ENCODE data around the gene UNC5A. TPM values are rescaled to one million over a fixed set of nuclear protein-coding genes. Genes with fewer than 3 reads are reported as not detected.

UNC5A gene
- total RNA-seq, 1 donor from 2014 or later = 0.41 TPM

GRCh38 chr5:176800024-176800423, 10.3 kb upstream of the UNC5A start:
- DNase-seq = no peak

DNA sequence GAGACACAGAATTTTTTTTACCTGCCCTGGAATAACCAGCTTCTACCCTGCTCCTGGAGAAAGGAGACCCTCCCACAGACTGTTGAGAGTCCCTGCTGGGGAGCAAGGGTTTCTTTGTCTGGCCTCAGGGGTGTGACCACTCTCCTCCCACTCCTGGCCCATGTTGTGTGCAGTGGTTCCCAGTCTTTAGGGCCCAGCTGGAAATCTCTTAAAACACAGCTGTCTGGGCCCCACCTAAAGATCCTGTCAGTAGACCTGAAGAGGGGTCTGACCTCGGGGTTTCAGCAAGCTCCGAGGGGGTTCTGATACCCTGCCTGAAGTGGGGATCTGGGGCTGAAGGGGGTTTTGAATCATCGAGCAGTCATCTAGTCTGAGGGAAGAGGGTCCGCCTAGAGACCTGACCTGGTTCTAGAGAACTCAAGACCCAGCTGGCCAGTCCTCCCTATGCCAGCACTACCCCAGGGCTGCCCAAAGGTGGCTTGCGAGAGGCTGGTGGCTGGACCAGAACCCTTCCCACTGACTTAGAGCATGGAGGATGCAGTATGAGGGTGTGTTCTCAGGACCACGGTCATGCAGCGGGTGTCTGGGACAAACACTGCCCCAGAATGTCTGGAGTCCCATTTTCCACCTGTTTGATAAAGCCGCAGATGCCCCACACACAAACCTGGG, 8.1 kb upstream of the UNC5A start:
- no peak for DNase-seq

GRCh38 chr5:176803068-176803942, 7.1 kb upstream of the UNC5A start:
- DNase-seq = no peak

DNA sequence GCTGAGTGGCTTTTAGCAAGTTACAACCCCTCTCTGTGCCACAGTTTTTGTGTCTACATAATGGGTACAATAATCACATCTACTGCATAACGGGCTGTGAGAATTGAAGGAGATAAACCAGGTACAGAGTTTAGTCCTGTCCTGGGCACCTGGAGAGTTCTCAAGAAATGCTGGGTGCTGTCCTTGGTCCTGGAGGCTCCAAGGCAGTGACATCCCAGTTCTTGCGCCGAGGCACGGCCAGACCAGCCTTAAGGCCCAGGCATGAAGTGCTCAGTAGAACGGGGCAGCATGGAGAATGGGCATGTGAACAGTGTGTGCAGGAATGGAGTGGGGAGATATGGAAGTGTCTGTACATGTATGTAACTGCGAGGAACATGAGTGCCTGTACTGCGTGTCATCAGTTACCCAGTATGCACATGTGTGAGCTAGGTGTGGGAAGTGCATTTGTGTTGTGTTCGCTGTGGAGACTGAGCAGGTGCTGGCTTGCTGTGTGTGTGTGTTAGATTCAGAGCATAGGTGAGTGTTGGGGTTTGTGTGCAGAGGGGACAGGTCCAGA, 6.3 kb upstream of the UNC5A start:
- peak; percentile 69 for DNase-seq

GRCh38 chr5:176806137-176806536, 4.2 kb upstream of the UNC5A start:
- no peak for DNase-seq

DNA sequence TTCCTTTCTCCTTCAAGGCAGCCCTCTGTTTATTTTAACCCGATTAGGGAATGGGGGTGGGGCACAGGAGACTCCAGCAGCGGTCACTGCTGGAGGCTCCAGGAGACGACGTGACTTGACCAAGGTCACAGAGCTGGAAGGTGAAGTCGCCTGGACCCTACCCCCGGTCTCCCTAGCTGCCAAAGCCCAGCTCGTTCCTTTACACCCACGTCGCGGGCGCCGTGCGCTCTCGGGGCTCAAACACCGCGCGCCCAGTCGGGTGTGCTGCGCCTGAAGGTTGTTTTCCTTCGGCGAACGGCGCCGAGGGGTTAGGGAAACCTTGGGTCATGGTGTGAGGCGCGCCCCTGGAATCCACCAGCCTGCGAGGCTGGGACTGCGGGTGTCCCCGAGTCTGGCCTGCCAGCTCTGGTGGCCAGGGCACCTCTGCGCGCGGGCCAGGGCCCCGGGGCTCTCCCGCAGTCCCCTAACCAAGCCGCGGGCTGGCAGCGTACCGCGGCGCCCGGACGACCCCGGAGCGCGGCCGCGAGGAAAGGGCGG, 747 bp upstream of the UNC5A start:
- DNase-seq = no peak

- DNase-seq = no peak
These were observed 535 bp downstream of the UNC5A start for GRCh38 chr5:176810687-176811501.

DNA sequence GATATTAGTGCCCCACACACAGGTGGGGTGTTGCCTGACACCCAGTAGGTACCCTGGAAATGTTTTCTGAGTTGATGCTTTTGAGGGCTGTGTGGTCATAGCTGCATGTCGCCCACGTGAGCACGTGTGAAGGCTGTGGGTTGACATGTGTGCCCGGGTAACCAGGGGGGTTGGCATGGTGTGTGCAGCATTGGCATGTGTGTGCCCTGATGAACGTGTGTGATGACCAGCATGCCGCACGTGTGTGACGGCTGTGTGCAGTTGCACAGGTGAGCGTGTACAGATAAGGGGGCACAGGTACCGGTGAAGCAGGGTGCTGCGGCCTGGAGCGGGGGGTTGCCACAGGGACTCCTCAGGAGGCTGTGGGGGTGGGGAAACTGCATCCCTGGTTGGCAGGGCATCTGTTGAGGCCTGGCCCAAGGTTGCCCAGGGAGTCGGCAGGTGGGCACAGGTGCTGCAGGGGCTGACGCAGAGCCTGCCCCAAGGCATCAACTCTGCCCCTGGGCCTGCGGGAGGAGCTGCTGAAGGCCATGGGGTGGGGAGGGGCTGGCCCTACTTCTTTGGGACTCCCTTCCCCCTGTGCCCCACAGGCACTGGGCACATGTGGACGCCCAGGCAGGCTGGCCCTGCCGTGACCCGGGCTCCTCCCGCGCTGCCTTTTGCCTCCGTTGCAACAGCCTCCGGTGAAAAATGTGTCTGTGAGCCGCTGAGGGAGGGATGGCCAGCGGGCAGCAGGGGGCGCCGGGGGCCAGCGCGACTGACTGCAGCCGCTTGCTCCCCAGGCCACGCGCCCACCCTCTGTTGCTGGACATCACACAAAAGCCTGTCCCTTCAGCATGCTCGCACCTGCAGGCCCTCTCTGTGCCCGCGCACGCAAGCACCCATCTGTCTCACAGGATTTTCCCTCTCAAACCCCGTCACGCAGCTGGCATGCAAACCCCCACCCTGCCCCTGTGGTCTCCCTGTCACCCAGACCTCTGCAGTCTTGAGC, 2.2 kb downstream of the UNC5A start:
- no peak for DNase-seq

DNA sequence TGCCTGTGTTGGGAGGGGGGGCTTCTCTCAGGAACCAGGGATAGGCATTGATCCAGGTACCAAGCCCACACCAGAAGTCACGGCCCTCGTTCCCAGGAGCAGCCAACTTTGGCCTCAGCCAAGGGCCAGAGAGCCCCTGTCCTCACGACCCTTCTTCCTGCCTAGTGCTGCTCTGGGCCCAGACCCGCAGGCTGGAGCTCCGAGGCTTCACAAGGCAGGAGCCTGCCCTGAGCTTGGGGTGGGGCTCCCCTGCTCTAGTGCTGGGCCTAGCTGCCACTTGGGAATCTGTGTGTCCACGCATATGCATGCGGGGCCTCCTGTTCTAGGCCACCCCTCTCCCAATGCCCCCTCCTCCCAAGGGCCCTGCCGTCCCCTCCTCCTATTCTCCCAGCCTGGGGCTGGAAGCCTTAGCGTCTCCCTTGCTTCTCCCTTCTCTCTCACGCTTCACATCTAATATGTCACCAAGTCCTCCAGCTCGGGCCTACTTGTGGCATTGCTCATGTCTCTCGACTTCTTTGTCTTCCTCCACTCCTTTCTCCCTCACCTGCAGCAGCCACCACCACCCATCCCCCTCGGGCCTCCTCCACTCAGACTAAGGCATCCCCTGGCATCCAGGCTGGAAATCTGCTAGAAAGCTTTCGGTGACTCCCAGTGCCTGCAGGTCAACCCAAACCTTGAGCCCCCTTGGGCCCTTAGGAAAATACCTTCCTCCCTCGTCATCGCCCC, 3.4 kb downstream of the UNC5A start:
- no peak for DNase-seq

DNA sequence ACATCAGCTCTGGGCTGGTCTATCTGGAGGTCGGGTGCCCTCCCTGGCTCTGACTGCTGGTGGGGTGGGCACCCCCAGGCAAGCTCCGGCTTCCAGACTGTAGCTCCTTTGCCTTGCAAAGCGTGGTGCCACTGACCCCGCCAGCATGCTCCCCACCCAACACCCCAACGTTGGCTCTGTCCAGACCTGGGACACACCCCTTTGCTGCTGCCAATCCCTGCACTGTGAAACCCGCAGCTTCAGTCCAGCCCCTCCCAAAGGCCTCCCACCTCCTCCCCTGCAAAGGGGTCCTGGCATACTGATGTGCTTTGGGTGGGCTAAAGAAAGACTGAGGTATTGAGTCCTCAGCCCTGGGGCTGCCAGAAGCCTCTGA, 3.9 kb downstream of the UNC5A start:
- no peak for DNase-seq

DNA sequence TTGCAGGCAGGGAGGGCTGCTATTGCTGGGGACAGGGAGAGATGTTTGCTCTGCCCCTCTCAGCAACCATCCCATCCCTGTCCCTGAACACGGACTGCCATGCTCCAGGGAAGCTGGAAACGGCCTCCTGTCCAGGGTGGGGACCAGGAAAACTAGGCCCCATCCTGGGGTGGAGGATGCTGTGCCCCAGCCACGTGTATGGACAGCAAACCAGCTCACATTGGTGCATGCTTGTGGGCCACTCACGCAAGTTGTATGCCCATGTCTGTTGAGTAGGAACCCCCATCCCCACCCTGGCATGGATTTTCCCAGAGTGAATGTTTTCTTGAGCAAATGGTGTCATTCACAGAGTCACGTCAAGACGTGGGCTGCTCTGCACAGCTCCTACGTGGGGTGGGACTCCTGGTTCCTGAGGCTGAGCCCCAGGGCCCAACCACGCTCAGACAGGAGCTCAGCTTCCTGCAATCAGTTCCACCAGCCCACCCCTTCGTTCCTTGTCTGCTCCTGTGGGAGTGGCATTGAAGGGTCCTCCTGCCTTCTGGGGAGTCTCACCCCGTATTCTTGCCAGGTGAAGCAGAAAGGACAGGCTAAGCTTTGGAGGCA, 4.6 kb downstream of the UNC5A start:
- no peak for DNase-seq

DNA sequence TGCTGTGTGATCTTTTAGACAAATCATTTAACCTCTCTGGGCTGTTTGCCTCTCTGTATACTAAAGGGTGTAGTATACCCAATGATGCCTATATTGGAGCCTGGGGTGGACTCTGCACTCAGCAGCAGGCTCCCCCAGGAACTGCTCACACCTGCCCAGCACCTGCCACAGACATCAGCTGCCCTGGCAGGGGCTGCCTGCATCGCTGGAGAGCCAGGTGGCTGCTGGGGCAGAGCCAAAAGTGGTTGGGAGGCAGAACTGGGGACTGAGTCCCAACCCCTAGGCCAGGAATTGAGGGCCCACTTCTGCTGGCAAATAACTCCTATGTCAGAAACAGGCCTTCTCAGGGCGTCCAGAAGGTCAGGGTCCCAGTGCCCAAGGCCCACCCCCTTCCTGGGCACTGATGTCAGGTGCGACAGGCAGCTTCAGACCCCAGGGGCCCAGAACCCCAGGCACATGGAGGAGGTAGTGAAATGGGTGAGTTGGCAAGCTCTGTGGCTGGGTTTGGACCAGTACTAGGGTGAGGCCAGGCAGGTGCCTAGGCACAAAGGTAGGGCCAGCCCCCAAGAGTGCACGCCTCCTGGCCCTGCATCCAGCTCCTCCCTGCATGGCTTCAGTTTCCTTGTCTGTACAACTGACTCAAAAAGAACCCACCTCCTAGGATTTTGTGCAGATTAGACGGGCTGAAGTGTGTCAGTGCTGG, 5.8 kb downstream of the UNC5A start:
- no peak for DNase-seq

DNA sequence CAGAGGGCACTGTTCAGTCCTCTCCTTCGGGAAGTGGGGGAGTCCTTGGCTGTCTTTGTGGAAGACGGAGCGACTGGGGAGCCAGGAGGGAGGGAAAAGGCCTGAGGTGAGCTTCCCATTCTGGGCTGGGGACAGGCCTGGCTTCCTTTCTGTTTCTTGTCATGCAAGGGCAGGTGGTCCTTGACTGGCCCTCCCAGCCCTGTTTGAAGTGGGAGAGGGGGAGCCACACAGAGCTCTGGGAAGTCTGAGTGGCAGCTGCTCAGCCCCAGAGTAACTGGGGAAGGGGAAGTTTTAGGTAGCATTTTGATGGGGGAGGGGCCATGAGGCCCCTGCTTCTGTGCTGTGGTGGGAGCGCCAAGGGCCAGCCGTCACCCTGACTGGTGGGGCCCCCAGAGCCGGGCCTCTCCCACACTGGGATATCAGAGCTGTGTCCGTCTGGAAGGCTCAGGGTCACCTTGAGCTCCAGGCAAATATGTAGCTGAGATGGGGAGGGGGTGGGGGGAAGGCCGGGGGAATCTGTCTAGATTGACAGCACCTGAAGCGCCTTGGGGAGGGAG, 6.5 kb downstream of the UNC5A start:
- DNase-seq = no peak

- no peak for DNase-seq
These were observed 7.0 kb downstream of the UNC5A start for GRCh38 chr5:176817369-176817840.

GRCh38 chr5:176817841-176818377, 7.5 kb downstream of the UNC5A start:
- peak; percentile 37 for DNase-seq

GRCh38 chr5:176818391-176819098, 8.2 kb downstream of the UNC5A start:
- DNase-seq = no peak

DNA sequence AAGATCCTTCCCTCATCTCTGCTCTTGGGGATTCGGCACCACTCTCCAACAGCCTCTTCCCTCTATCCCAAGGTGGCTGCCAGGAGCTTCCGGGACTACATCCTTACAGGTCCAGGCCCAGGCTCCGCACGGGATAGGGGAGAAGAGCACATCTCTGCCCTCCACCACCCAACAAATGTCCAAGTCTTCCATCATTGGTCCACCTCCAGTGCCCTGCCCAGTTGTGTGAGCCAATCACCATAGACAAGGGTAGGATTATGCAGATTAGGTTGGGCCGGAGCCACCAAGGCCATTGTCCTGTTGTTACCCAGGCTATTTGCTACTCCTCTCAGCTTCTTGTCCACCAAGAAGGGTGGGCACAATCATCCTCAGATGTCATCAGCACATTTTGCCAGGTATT, 9.1 kb downstream of the UNC5A start:
- DNase-seq = no peak

- no peak for DNase-seq
These were observed 10.6 kb downstream of the UNC5A start for GRCh38 chr5:176820937-176821336.
